H7 (cell line): ENCODE results near the gene DMAC1. TPM values are rescaled to one million over a fixed set of nuclear protein-coding genes. Genes with fewer than 3 reads are reported as not detected.

Source experiments
- DNase-seq: peaks from one replicate; pipeline ENCODE4 v3.0.0; 2012
- H3K27me3 ChIP-seq: 2 replicates; pipeline ENCODE4 v1.6.0; 2011; ENCODE audit warnings: mild to moderate bottlenecking, low read length; ENCODE audit not compliant: control insufficient read depth, insufficient read depth
- H3K36me3 ChIP-seq: replicated peaks from 2 replicates; pipeline ENCODE4 v1.5.1; 2011; ENCODE audit warnings: low read length; ENCODE audit not compliant: control insufficient read depth, insufficient read depth
- H3K4me3 ChIP-seq: 2 replicates; pipeline ENCODE4 v1.5.1; 2011; ENCODE audit warnings: low read depth, mild to moderate bottlenecking, control low read depth, low read length, moderate library complexity; ENCODE audit not compliant: insufficient read depth
- total RNA-seq: library from RNA; depleted of rRNA; stranded (reverse); fragments of >200 nt; shearing (Covaris generic); gene quantifications from 2 replicates; pipeline ENCODE4 v1.2.3, GENCODE V29; 2014

The DMAC1 gene
- total RNA-seq, 1 experiment from 2014 or later = 29.8 TPM

DNA sequence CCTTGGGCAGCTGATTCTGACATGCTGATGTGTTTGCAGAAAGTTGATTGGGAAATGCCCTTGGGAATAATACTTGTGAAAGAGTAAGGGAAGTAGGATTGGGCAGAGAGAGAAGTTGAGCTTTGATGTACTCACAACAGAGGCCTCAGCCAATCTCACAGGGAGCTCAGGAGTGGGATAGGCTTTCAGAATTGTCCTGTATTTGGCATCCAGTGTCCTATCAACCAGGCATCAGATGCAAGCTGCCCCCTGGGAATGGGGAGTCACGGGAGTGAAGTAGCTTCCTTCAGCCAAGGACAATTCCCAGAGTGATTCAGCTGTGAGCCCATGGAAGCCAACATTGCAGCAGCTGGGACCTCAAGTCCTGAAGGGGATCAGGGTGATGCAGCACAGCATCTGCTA lies 39.6 kb downstream of the DMAC1 start:
- Histone ChIP-seq H3K36me3 (no peaks in the 10 kb centered on the region), H3K4me3 (no peak overlapping the region), H3K27me3 (no peaks in the 10 kb centered on the region)
- DNase-seq = no peak

DNA sequence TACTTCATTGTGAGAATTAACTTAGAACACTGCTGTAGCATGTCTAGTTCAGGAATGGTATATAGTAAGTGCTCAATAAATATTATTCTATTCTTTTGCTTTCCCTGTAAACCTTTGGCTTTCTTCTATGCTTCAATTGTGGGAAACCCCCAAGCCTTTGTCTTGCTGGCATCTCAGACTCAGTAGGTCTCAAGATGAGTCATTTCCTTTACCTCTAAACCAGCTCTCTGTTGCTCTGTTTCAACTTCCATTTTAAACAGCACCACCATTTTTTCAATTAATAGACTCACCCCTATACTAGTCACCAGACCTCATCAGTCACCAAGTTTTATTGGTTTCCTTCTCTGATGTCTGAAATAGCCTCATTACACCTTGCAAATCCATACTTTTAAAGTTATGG lies 43.5 kb downstream of the DMAC1 start:
- no peak for DNase-seq
- no peaks in the 10 kb centered on the region for H3K27me3 ChIP-seq
- H3K36me3 ChIP-seq = no peaks in the 10 kb centered on the region
- H3K4me3 ChIP-seq = no peak overlapping the region

DNA sequence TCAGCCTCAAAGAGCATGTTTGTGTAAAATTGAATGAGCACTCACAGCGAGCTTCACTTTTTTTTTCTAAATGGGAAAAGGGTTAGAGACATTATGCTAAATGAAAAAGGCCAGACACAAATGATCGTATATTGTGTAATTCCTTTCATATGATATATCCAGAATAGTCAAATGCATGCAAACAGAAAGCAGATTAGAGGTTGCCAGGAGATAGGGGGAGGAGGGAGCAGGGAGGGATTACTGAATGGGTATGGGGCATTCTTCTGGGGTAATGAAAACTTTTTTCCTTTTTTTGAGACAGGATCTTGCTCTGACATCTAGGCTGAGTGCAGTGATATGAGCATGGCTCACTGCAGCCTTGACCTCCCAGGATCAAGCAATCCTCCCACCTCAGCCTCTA lies 47.1 kb downstream of the DMAC1 start:
- Histone ChIP-seq H3K36me3 (no peaks in the 10 kb centered on the region), H3K4me3 (no peak overlapping the region), H3K27me3 (no peaks in the 10 kb centered on the region)
- no peak for DNase-seq
